RWPE2 (cell line): ENCODE measurements around the gene C17orf107.
"Not testable (repeated sequence)": the region's sequence is repeated elsewhere in the genome, so short reads cannot be mapped to it uniquely, and the experiment has no call there.

Source experiments
- ATAC-seq: fragments of 200-7000 bp; cut with Tn5 transposase; 3 replicates; pipeline ENCODE4 v1.9.1; 2021; ENCODE audit warnings: low read depth
- DNase-seq: peaks from one replicate; pipeline ENCODE4 v3.0.0-alpha.2; 2020; ENCODE audit warnings: low spot score
- H3K27ac ChIP-seq: fragments of 450-650 bp; 2 replicates; pipeline ENCODE4 v1.5.1; 2017; ENCODE audit warnings: mild to moderate bottlenecking; ENCODE audit not compliant: poor library complexity, severe bottlenecking
- H3K27me3 ChIP-seq: fragments of 250-450 bp; sonication (Bioruptor Pico); 2 replicates; pipeline ENCODE4 v1.5.1; 2021; ENCODE audit warnings: mild to moderate bottlenecking, moderate library complexity; ENCODE audit not compliant: insufficient read depth, poor library complexity, severe bottlenecking
- H3K36me3 ChIP-seq: fragments of 250-450 bp; sonication (Bioruptor Pico); 2 replicates; pipeline ENCODE4 v1.5.1; 2020; ENCODE audit warnings: low read depth, mild to moderate bottlenecking, moderate library complexity
- H3K4me1 ChIP-seq: fragments of 250-450 bp; sonication (Bioruptor Pico); 2 replicates; pipeline ENCODE4 v1.5.1; 2021; ENCODE audit warnings: mild to moderate bottlenecking, moderate library complexity; ENCODE audit not compliant: insufficient read depth, poor library complexity, severe bottlenecking
- H3K4me3 ChIP-seq: fragments of 250-450 bp; sonication (Bioruptor Pico); 2 replicates; pipeline ENCODE4 v1.5.1; 2021; ENCODE audit warnings: mild to moderate bottlenecking, moderate library complexity; ENCODE audit not compliant: severe bottlenecking
- H3K9me3 ChIP-seq: fragments of 250-450 bp; sonication (Bioruptor Pico); 2 replicates; pipeline ENCODE4 v1.5.1; 2021; ENCODE audit warnings: mild to moderate bottlenecking, moderate library complexity; ENCODE audit not compliant: severe bottlenecking
- TF ChIP-seq, protein P1 (sequence below): fragments of 450-650 bp; IDR thresholded peaks from one replicate; pipeline ENCODE4 v1.5.1; 2017; ENCODE audit warnings: mild to moderate bottlenecking, moderate library complexity; ENCODE audit not compliant: poor library complexity, severe bottlenecking

The C17orf107 gene

DNA sequence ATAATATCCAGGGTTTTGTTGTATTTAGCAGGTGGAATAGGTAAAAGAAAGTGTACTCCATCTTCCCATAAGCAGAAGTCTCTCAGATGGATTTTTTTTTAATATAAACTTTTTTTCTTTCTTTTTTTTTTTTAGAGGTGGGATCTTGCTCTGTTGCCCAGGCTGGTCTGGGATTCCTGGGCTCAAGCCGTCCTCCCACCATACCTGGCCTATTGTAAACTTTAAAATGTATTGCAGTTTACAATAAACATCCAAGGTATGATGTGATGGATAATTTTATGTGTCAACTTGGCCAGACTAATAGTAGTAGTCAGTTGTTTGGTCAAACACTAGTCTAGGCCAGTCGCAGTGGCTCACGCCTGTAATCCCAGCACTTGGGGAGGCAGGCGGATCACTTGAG is 22.0 kb downstream of the C17orf107 start:
- no peaks in the 10 kb centered on the region for H3K4me1 ChIP-seq
- no peak overlapping the region for H3K4me3 ChIP-seq
- H3K9me3 ChIP-seq = no peaks in the 10 kb centered on the region
- no peaks in the 10 kb centered on the region for H3K27me3 ChIP-seq
- ATAC-seq (no peak), DNase-seq (no peak)
- no peaks in the 10 kb centered on the region for H3K36me3 ChIP-seq
- TF ChIP-seq, protein P1, sequence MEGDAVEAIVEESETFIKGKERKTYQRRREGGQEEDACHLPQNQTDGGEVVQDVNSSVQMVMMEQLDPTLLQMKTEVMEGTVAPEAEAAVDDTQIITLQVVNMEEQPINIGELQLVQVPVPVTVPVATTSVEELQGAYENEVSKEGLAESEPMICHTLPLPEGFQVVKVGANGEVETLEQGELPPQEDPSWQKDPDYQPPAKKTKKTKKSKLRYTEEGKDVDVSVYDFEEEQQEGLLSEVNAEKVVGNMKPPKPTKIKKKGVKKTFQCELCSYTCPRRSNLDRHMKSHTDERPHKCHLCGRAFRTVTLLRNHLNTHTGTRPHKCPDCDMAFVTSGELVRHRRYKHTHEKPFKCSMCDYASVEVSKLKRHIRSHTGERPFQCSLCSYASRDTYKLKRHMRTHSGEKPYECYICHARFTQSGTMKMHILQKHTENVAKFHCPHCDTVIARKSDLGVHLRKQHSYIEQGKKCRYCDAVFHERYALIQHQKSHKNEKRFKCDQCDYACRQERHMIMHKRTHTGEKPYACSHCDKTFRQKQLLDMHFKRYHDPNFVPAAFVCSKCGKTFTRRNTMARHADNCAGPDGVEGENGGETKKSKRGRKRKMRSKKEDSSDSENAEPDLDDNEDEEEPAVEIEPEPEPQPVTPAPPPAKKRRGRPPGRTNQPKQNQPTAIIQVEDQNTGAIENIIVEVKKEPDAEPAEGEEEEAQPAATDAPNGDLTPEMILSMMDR = no peak
- H3K27ac ChIP-seq = no peak overlapping the region

DNA sequence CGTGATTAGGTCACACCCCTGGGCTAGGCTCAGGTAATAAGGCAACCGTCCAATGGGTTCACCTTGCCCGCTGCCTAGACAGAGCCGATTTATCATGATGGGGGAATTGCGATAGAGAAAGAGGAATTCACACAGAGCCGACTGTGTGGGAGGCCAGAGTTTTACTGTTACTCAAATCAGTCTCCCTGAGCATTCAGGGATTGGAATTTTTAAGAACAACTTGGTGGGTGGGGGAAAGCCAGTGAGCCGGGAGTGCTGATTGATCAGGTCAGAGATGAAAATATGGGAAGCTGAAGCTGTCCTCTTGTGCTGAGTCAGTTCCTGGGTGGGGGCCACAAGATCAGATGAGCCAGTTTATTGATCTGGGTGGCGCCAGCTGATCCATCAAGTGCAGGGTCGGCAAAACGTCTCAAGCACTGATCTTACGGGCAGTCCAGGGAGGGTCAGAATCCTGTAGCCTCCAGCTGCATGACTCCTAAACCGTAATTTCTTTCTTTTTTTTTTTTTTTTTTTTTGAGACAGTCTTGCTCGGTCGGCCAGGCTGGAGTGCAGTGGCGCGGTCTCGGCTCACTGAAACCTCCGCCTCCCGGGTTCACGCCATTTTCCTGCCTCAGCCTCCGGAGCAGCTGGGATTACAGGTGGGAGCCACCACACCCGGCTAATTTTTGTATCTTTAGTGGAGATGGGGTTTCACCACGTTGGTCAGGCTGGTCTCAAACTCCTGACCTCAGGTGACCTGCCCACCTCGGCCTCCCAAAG is 27.4 kb downstream of the C17orf107 start:
- H3K27me3 ChIP-seq, H3K9me3 ChIP-seq, ATAC-seq, H3K27ac ChIP-seq, H3K4me1 ChIP-seq, H3K4me3 ChIP-seq, H3K36me3 ChIP-seq, DNase-seq: not testable (repeated sequence)

GRCh38 chr17:4928881-4929280 is 29.5 kb downstream of the C17orf107 start:
- H3K4me3 ChIP-seq = no peak overlapping the region
- no peaks in the 10 kb centered on the region for H3K4me1 ChIP-seq
- no peaks in the 10 kb centered on the region for H3K36me3 ChIP-seq
- DNase-seq = no peak
- no peaks in the 10 kb centered on the region for H3K9me3 ChIP-seq
- H3K27ac ChIP-seq = no peak overlapping the region
- ATAC-seq = no peak
- no peaks in the 10 kb centered on the region for H3K27me3 ChIP-seq
- TF ChIP-seq, protein P1 = no peak

DNA sequence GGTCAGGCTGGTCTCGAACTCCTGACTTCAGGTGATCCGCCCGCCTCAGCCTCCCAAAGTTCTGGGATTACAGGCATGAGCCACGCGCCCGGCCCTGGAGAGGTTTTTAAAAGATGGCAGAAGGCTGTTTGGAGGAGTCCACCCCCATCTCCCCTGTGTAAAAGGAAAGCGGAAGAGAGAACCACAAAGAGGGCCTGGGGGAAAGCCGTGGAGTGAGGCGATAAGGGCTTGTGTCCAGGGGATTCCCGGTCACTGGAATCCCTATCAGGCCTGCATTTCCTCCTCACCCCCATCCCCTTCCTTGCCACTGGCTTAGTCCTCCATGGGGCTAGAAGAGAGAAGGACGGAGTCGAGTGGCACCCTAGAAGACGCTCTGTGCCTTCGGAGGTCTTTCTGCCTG is 32.6 kb downstream of the C17orf107 start, which contains the start of gene GP1BA:
GP1BA (plus strand) TSS at position 315 of the 400 bp plus-strand sequence. CDS start 328 bp downstream, outside the sequence.
- no peak within 1 kb of the TSS for H3K27ac ChIP-seq
- ATAC-seq (no peak), DNase-seq (no peak)
- peaks cover 3% of the 10 kb centered on the region for H3K36me3 ChIP-seq
- no peak within 1 kb of the TSS for H3K4me3 ChIP-seq
- TF ChIP-seq, protein P1 = no peak
- H3K9me3 ChIP-seq = no peaks in the 10 kb centered on the region
- no peaks in the 10 kb centered on the region for H3K27me3 ChIP-seq
- H3K4me1 ChIP-seq = no peaks in the 10 kb centered on the region

DNA sequence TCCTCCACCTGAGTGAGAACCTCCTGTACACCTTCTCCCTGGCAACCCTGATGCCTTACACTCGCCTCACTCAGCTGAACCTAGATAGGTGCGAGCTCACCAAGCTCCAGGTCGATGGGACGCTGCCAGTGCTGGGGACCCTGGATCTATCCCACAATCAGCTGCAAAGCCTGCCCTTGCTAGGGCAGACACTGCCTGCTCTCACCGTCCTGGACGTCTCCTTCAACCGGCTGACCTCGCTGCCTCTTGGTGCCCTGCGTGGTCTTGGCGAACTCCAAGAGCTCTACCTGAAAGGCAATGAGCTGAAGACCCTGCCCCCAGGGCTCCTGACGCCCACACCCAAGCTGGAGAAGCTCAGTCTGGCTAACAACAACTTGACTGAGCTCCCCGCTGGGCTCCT is 33.4 kb downstream of the C17orf107 start:
- Histone ChIP-seq H3K27ac (no peak overlapping the region), H3K4me3 (no peak overlapping the region), H3K4me1 (no peaks in the 10 kb centered on the region), H3K9me3 (no peaks in the 10 kb centered on the region), H3K36me3 (peaks cover 11% of the 10 kb centered on the region), H3K27me3 (no peaks in the 10 kb centered on the region)
- DNase-seq (no peak), ATAC-seq (no peak)
- TF ChIP-seq, protein P1 = no peak
